ENCODE results near the gene TEX26. TPM values are rescaled to one million over a fixed set of nuclear protein-coding genes. Genes with fewer than 3 reads are reported as not detected.

Gene TEX26
- total and polyA plus RNA-seq, 7 experiments from 2014 or later, result not detected

DNA sequence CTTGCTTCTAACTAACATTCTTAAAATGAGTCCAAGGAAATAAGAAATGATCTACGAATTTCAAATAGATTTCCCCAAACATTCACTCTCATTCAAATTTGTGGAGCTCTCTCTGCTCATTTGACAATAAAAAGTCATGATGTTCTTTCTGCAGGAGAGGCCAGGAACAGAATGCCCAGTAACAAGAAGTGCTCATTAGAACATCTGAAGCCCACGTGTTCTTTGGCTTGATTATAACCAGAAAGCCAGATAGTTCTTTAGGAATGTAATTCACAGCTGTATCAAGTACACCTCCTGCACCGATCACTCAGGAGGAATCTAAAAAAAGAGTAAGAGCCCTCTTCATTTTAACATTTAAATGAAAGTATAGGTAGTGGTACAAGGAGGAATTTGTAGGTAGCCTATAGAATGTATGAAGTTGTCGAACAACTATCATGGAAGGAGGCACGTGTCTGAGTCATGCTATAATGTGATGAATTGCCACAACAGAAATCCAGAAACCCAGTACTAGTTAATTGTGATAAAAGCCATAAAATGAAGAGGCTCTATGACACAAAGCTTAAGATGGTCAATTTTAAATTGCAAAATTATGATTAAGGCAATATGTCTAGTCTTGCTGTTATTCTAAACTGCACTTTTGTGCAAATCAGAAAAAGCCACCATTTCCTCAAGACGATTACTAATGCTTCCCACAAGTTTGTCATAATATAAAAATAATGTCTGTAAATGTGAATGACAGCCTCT lies 13.6 kb upstream of the TEX26 start:
- no peak overlapping the region for H3K27ac Mint-ChIP-seq
- no peak for ATAC-seq
- H3K27me3 Mint-ChIP-seq, result peaks cover 25 to 56% (median 42%) of the 10 kb centered on the region in 5 donors
- Histone ChIP-seq H3K27me3 (ENCODE audit: control insufficient read depth in 2 of 2, insufficient read depth in 2 of 2, low read length in 2 of 2) (no peaks in the 10 kb centered on the region), H3K4me3 (ENCODE audit: low read length) (no peak overlapping the region), H3K36me3 (ENCODE audit: control insufficient read depth in 2 of 3, insufficient read depth in 3 of 3, low read length in 3 of 3) (no peaks in the 10 kb centered on the region), H3K27ac (ENCODE audit: low read depth, low read length) (no peak overlapping the region), H3K9me3 (ENCODE audit: control insufficient read depth in 2 of 3, low read length in 3 of 3) (no peaks in the 10 kb centered on the region), H3K4me1 (ENCODE audit: control insufficient read depth in 2 of 2, insufficient read depth in 2 of 2, low read length in 2 of 2) (no peaks in the 10 kb centered on the region)
- H3K36me3 Mint-ChIP-seq, result peaks cover 0 to 6% (median 0%) of the 10 kb centered on the region in 5 donors
- ChIA-PET POLR2A (no interaction called here), CTCF (no interaction called here)
- H3K4me3 Mint-ChIP-seq, result no peak overlapping the region
- peaks cover 0 to 4% (median 0%) of the 10 kb centered on the region in 11 donors for H3K9me3 Mint-ChIP-seq
- H3K4me1 Mint-ChIP-seq, result peaks cover 0 to 3% (median 0%) of the 10 kb centered on the region in 7 donors
- intact Hi-C loops (cut with micrococcal nuclease), result no loop called here
- DNase-seq, result no peak

DNA sequence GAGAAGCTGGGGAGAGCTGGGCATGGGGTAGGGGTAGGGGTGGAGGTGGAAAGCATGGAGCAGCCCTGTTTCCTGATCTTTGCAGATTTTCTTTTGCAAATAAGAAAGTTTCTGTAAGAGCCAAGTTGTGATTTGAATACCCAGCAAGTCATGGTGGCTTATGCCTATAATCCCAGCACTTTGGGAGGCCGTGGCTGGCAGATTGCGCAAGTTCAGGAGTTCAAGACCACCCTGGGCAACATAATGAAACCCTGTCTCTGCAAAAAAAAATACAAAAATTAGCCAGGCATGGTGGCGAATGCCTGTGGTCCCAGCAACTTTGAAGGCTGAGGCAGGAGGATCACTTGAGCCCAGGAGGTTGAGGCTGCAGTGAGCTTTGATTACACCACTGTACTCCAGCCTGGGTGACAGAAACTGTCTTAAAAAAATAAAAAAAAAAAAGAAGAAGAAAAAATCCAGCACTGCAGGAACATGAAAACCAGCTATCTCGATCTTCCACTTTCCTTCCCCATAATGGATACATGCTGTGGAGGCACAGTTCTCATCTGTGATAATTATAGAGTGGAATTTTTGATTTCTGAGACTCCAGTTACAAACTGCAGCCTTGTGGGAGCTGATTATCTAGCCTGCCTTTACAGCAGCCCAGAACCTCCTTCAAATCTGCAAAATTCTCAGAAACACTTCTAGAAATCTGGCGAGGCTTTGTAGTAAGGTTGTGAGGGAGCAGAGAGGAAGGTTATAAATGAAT lies 12.1 kb upstream of the TEX26 start:
- H3K27ac Mint-ChIP-seq, result no peak overlapping the region
- no peaks in the 10 kb centered on the region for H3K9me3 ChIP-seq (ENCODE audit: control insufficient read depth in 2 of 3, low read length in 3 of 3)
- no peak for ATAC-seq
- no peaks in the 10 kb centered on the region for H3K4me1 ChIP-seq (ENCODE audit: control insufficient read depth in 2 of 2, insufficient read depth in 2 of 2, low read length in 2 of 2)
- H3K4me3 ChIP-seq (ENCODE audit: low read length), result no peak overlapping the region
- H3K4me3 Mint-ChIP-seq, result no peak overlapping the region
- H3K9me3 Mint-ChIP-seq, result peaks cover 0 to 4% (median 0%) of the 10 kb centered on the region in 11 donors
- intact Hi-C loops (cut with micrococcal nuclease), result no loop called here
- no peak for DNase-seq
- H3K27me3 Mint-ChIP-seq, result peaks cover 25 to 46% (median 31%) of the 10 kb centered on the region in 5 donors
- H3K4me1 Mint-ChIP-seq, result peaks cover under 1 to 4% (median 2%) of the 10 kb centered on the region in 7 donors
- H3K36me3 Mint-ChIP-seq, result peaks cover 0 to 6% (median 0%) of the 10 kb centered on the region in 5 donors
- CTCF ChIA-PET, result no interaction called here
- no peak overlapping the region for H3K27ac ChIP-seq (ENCODE audit: low read depth, low read length)
- no peaks in the 10 kb centered on the region for H3K36me3 ChIP-seq (ENCODE audit: control insufficient read depth in 2 of 3, insufficient read depth in 3 of 3, low read length in 3 of 3)
- POLR2A ChIA-PET, result no interaction called here
- H3K27me3 ChIP-seq (ENCODE audit: control insufficient read depth in 2 of 2, insufficient read depth in 2 of 2, low read length in 2 of 2), result no peaks in the 10 kb centered on the region

GRCh38 chr13:30923418-30923817 lies 9.0 kb upstream of the TEX26 start:
- intact Hi-C loops (cut with micrococcal nuclease), result no loop called here

GRCh38 chr13:30924721-30925120 lies 7.7 kb upstream of the TEX26 start:
- Mint-ChIP-seq H3K4me1 (peaks cover 3 to 14% (median 8%) of the 10 kb centered on the region in 7 donors), H3K27me3 (peaks cover 21 to 37% (median 33%) of the 10 kb centered on the region in 5 donors)
- intact Hi-C loops (cut with micrococcal nuclease), result no loop called here

More at GRCh38 chr13:30923418-30923817, 9.0 kb upstream of the TEX26 start:
- H3K27ac ChIP-seq (ENCODE audit: low read depth, low read length), result no peak overlapping the region
- H3K36me3 ChIP-seq (ENCODE audit: control insufficient read depth in 2 of 3, insufficient read depth in 3 of 3, low read length in 3 of 3), result no peaks in the 10 kb centered on the region
- DNase-seq (no peak), ATAC-seq (no peak)
- Mint-ChIP-seq H3K27me3 (peaks cover 15 to 40% (median 22%) of the 10 kb centered on the region in 5 donors), H3K4me1 (peaks cover 3 to 14% (median 8%) of the 10 kb centered on the region in 7 donors), H3K36me3 (peaks cover 0 to 6% (median 0%) of the 10 kb centered on the region in 5 donors), H3K9me3 (peaks cover 0 to 4% (median 0%) of the 10 kb centered on the region in 11 donors), H3K4me3 (no peak overlapping the region), H3K27ac (no peak overlapping the region)
- no peak overlapping the region for H3K4me3 ChIP-seq (ENCODE audit: low read length)
- ChIA-PET CTCF (no interaction called here), POLR2A (no interaction called here)
- H3K27me3 ChIP-seq (ENCODE audit: control insufficient read depth in 2 of 2, insufficient read depth in 2 of 2, low read length in 2 of 2), result no peaks in the 10 kb centered on the region
- no peaks in the 10 kb centered on the region for H3K9me3 ChIP-seq (ENCODE audit: control insufficient read depth in 2 of 3, low read length in 3 of 3)
- no peaks in the 10 kb centered on the region for H3K4me1 ChIP-seq (ENCODE audit: control insufficient read depth in 2 of 2, insufficient read depth in 2 of 2, low read length in 2 of 2)

GRCh38 chr13:30925429-30925828 lies 7.0 kb upstream of the TEX26 start:
- no peak for DNase-seq
- H3K9me3 ChIP-seq (ENCODE audit: control insufficient read depth in 2 of 3, low read length in 3 of 3), result no peaks in the 10 kb centered on the region
- H3K9me3 Mint-ChIP-seq, result peaks cover 0 to 4% (median 0%) of the 10 kb centered on the region in 11 donors
- intact Hi-C loops (cut with micrococcal nuclease), result no loop called here
- CTCF ChIA-PET, result no interaction called here
- no peaks in the 10 kb centered on the region for H3K4me1 ChIP-seq (ENCODE audit: control insufficient read depth in 2 of 2, insufficient read depth in 2 of 2, low read length in 2 of 2)
- no peak for ATAC-seq
- POLR2A ChIA-PET, result no interaction called here
- no peak overlapping the region for H3K4me3 ChIP-seq (ENCODE audit: low read length)
- H3K27ac ChIP-seq (ENCODE audit: low read depth, low read length), result no peak overlapping the region
- H3K4me3 Mint-ChIP-seq, result no peak overlapping the region
- H3K36me3 ChIP-seq (ENCODE audit: control insufficient read depth in 2 of 3, insufficient read depth in 3 of 3, low read length in 3 of 3), result no peaks in the 10 kb centered on the region
- H3K27me3 Mint-ChIP-seq, result peaks cover 23 to 42% (median 40%) of the 10 kb centered on the region in 5 donors
- H3K27ac Mint-ChIP-seq, result no peak overlapping the region
- no peaks in the 10 kb centered on the region for H3K27me3 ChIP-seq (ENCODE audit: control insufficient read depth in 2 of 2, insufficient read depth in 2 of 2, low read length in 2 of 2)
- peaks cover 3 to 14% (median 8%) of the 10 kb centered on the region in 7 donors for H3K4me1 Mint-ChIP-seq
- H3K36me3 Mint-ChIP-seq, result peaks cover 0 to 6% (median 0%) of the 10 kb centered on the region in 5 donors

More at GRCh38 chr13:30924721-30925120, 7.7 kb upstream of the TEX26 start:
- H3K4me3 ChIP-seq (ENCODE audit: low read length), result no peak overlapping the region
- H3K36me3 ChIP-seq (ENCODE audit: control insufficient read depth in 2 of 3, insufficient read depth in 3 of 3, low read length in 3 of 3), result no peaks in the 10 kb centered on the region
- H3K27ac ChIP-seq (ENCODE audit: low read depth, low read length), result no peak overlapping the region
- no peak overlapping the region for H3K27ac Mint-ChIP-seq
- H3K4me3 Mint-ChIP-seq, result no peak overlapping the region
- ChIA-PET CTCF (no interaction called here), POLR2A (no interaction called here)
- peaks cover 0 to 6% (median 0%) of the 10 kb centered on the region in 5 donors for H3K36me3 Mint-ChIP-seq
- no peak for ATAC-seq
- H3K4me1 ChIP-seq (ENCODE audit: control insufficient read depth in 2 of 2, insufficient read depth in 2 of 2, low read length in 2 of 2), result no peaks in the 10 kb centered on the region
- H3K27me3 ChIP-seq (ENCODE audit: control insufficient read depth in 2 of 2, insufficient read depth in 2 of 2, low read length in 2 of 2), result no peaks in the 10 kb centered on the region
- H3K9me3 ChIP-seq (ENCODE audit: control insufficient read depth in 2 of 3, low read length in 3 of 3), result no peaks in the 10 kb centered on the region
- no peak for DNase-seq
- H3K9me3 Mint-ChIP-seq, result peaks cover 0 to 4% (median 0%) of the 10 kb centered on the region in 11 donors

DNA sequence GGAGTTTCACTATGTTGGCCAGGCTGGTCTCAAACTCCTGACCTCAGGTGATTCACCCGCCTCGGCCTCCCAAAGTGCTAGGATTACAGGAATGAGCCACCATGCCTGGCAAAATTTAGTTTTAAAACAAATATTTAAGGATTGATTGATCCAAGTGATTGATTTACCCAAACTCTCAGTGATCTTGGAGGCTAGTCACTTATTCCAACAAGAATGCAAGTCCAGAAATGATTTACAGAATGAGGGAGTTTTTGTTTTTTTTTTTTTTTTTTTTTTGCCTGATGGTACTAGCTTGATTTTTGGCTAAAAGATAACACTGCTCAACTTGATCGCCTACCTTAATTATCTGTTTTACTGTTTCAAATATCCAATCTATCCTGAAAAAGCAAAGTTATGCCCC lies 5.7 kb upstream of the TEX26 start:
- peaks cover 0 to 4% (median 0%) of the 10 kb centered on the region in 11 donors for H3K9me3 Mint-ChIP-seq
- H3K36me3 Mint-ChIP-seq, result peaks cover 0 to 6% (median 0%) of the 10 kb centered on the region in 5 donors
- H3K4me3 Mint-ChIP-seq, result no peak overlapping the region
- H3K27me3 Mint-ChIP-seq, result peaks cover 33 to 44% (median 38%) of the 10 kb centered on the region in 5 donors
- ChIA-PET CTCF (no interaction called here), POLR2A (no interaction called here)
- DNase-seq (no peak), ATAC-seq (no peak)
- Histone ChIP-seq H3K36me3 (ENCODE audit: control insufficient read depth in 2 of 3, insufficient read depth in 3 of 3, low read length in 3 of 3) (no peaks in the 10 kb centered on the region), H3K4me3 (ENCODE audit: low read length) (no peak overlapping the region), H3K4me1 (ENCODE audit: control insufficient read depth in 2 of 2, insufficient read depth in 2 of 2, low read length in 2 of 2) (no peaks in the 10 kb centered on the region), H3K27ac (ENCODE audit: low read depth, low read length) (no peak overlapping the region), H3K27me3 (ENCODE audit: control insufficient read depth in 2 of 2, insufficient read depth in 2 of 2, low read length in 2 of 2) (no peaks in the 10 kb centered on the region), H3K9me3 (ENCODE audit: control insufficient read depth in 2 of 3, low read length in 3 of 3) (no peaks in the 10 kb centered on the region)
- intact Hi-C loops (cut with micrococcal nuclease), result no loop called here
- H3K27ac Mint-ChIP-seq, result no peak overlapping the region
- H3K4me1 Mint-ChIP-seq, result peaks cover 3 to 14% (median 8%) of the 10 kb centered on the region in 7 donors
